Colonic mucosa (tissue), 4 donors: Measurements from ENCODE around the gene TMEM91. TPM values are rescaled to one million over a fixed set of nuclear protein-coding genes. Genes with fewer than 3 reads are reported as not detected.

Experiments used
- DNase-seq: peaks from one replicate; pipeline ENCODE4 v3.0.0-alpha.2; 2020
- H3K27ac ChIP-seq: fragments of 200-600 bp; one replicate; pipeline ENCODE4 v1.8.0; 2021
- H3K27me3 ChIP-seq: fragments of 200-600 bp; one replicate; pipeline ENCODE4 v1.8.0; 2021
- H3K36me3 ChIP-seq: fragments of 200-600 bp; one replicate; pipeline ENCODE4 v1.8.0; 2021
- H3K4me1 ChIP-seq: fragments of 200-600 bp; one replicate; pipeline ENCODE4 v1.8.0; 2021; ENCODE audit warnings: mild to moderate bottlenecking
- H3K4me3 ChIP-seq: fragments of 200-600 bp; one replicate; pipeline ENCODE4 v1.8.0; 2021
- H3K9ac ChIP-seq, 2 donors: one replicate each; pipeline ENCODE4 v1.7.0; 2013; ENCODE audit warnings: control low read depth in 2 of 2, low read depth in 2 of 2, low read length in 2 of 2
- H3K9me3 ChIP-seq: fragments of 200-600 bp; one replicate; pipeline ENCODE4 v1.8.0; 2021
- CTCF ChIP-seq: fragments of 200-600 bp; IDR thresholded peaks from one replicate; pipeline ENCODE4 v1.8.0; 2022; ENCODE audit warnings: antibody characterized with exemption, mild to moderate bottlenecking
- intact Hi-C: fragments of 100-400 bp; cut with DNase I; formaldehyde crosslinking; loops from one replicate; pipeline ENCODE4 v1.14.1; 2022
- total RNA-seq, 2 donors: library from RNA; stranded (reverse); fragmentation: NEBNext Ultra II Directional in 1 of 2; extraction: Animal tissue kit (Norgen Biotek cat#: 25700) in 1 of 2; gene quantifications; one replicate each; pipeline ENCODE4 v1.2.1, GENCODE V29; 2021
- donor health status: healthy.
- donor health status: DM: no; HTN: no; CAD: no.
- donor health status: DM: no; HTN: no; CAD: no.

TMEM91 gene
- total RNA-seq, 2 donors from 2014 or later: 2.0 to 3.6 TPM

GRCh38 chr19:41425174-41426115, 49.1 kb downstream of the TMEM91 start:
- peak; percentile 41 for DNase-seq
- Histone ChIP-seq H3K4me3 (peak overlapping the region; percentile 57), H3K4me1 (peaks cover 6% of the 10 kb centered on the region), H3K9me3 (no peaks in the 10 kb centered on the region), H3K27ac (no peak overlapping the region), H3K9ac (peak overlapping the region; percentile 83 to 99), H3K36me3 (peaks cover 3% of the 10 kb centered on the region), H3K27me3 (no peaks in the 10 kb centered on the region)
- intact Hi-C loops: no loop called here
- no peak for TF ChIP-seq CTCF

DNA sequence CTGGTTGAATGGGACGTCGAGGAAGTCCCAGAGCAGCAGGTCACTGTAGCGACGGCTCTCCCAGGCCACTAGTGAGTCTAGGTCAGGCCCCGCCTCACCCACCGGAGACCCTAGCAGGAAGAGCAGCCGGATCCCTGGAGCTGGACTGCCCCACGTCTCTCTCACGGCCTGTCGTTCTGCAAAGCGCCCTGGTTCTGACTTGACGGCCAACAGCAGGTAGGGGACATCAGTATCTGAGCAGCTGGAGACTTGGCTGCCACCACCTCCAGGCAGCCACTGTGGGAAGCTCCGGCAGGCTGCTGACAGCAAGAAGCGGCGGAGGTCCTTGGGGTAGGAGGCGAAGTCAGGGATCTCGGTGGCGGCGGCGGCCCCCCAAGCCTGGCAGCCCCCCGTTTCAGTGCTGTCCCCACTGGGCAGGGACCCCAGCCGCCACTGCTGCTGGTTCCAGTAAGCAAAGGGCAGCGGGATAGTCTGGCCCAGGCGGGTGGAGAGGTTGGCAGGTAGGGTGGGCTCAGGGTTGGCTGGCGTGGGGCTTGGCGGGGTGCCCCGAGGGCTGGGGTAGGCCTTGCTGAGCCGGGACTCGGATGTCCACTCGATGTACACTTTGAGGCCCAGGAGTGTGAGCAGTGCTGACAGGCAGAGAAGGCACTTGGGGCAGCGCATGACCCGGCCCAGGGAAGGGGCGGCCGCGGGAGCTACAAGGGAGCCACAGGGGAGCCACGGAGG, 49.9 kb downstream of the TMEM91 start:
- peaks cover 6% of the 10 kb centered on the region for H3K4me1 ChIP-seq

GRCh38 chr19:41426952-41427646, 50.8 kb downstream of the TMEM91 start, which contains the start of gene B3GNT8:
TSS of gene B3GNT8 (minus strand) at chr19:41427374. CDS start at chr19:41426778, 596 bp downstream.
- H3K27me3 ChIP-seq: no peaks in the 10 kb centered on the region
- DNase-seq: peak; percentile 94
- H3K36me3 ChIP-seq: peaks cover 3% of the 10 kb centered on the region
- no peak for TF ChIP-seq CTCF
- peak within 1 kb of the TSS; percentile 83 to 99 for H3K9ac ChIP-seq
- H3K9me3 ChIP-seq: no peaks in the 10 kb centered on the region
- peak within 1 kb of the TSS; percentile 76 for H3K27ac ChIP-seq
- peaks cover under 1% of the 10 kb centered on the region for H3K4me1 ChIP-seq
- intact Hi-C loops: no loop called here
- peak within 1 kb of the TSS; percentile 57 for H3K4me3 ChIP-seq

More for the DNA sequence above, 49.9 kb downstream of the TMEM91 start:
- H3K36me3 ChIP-seq: peaks cover 3% of the 10 kb centered on the region
- H3K27me3 ChIP-seq: no peaks in the 10 kb centered on the region
- intact Hi-C loops: no loop called here
- H3K4me3 ChIP-seq: peak overlapping the region; percentile 57
- no peak for TF ChIP-seq CTCF
- H3K9ac ChIP-seq: peak overlapping the region; percentile 83 to 99
- DNase-seq: no peak
- H3K9me3 ChIP-seq: no peaks in the 10 kb centered on the region
- peak overlapping the region; percentile 76 for H3K27ac ChIP-seq

DNA sequence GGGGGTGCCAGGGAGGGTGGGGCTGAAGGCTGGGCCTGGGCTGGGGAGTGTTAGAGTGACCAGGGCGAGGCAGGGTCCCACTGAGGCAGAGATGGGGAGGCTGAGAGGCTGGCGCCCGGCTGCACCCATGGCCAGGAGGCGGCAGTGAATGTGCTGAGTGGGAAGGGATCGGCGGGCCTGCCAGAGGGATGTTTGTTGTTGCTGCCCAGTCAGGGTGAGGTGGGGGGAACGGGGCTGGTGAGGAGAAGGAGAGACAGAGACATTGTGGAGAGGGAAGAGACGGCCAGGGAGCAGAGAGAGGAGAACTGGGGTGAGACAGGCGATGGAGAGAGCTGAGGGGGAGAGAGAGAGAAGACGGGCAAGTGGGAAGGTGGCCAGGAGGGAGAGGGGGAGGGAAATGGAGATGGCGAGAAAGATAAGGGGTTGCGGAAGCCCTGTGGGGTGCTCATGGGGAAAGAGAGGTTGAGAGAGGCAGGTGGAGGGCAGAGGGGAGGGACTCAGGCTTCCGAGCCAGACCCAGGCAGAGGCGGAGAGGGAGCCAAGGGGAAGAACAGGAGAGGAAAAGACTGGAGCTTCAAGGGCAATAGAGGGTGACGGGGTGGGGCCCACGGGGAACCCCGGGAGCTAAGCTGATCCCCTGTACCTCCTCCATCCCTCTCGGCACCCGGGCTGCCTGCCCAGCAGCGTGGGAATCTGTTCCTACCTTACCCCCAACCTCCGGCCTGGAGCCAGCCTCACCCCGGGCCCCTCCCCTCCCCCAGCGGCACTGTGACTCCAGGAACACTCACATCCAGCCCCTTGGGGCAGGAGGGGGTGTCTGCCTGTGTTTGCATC, 51.5 kb downstream of the TMEM91 start:
- no peak for TF ChIP-seq CTCF

More for the DNA sequence above, 51.5 kb downstream of the TMEM91 start:
- H3K4me3 ChIP-seq: peak overlapping the region; percentile 57
- intact Hi-C loops: no loop called here
- H3K9ac ChIP-seq: peak overlapping the region; percentile 54 to 99
- DNase-seq: peak; percentile 54
- no peaks in the 10 kb centered on the region for H3K4me1 ChIP-seq
- peaks cover 3% of the 10 kb centered on the region for H3K36me3 ChIP-seq
- peak overlapping the region; percentile 76 for H3K27ac ChIP-seq
- H3K27me3 ChIP-seq: no peaks in the 10 kb centered on the region
- no peaks in the 10 kb centered on the region for H3K9me3 ChIP-seq
